Transverse colon (tissue), 3 donors: ENCODE results near the gene GINS1.

ENCODE experiments used
- POLR2A ChIP-seq: fragments of 450-650 bp; IDR thresholded peaks from one replicate; pipeline ENCODE4 v1.6.1; 2016; ENCODE audit warnings: antibody characterized with exemption, mild to moderate bottlenecking, moderate library complexity
- TF ChIP-seq, protein P1 (sequence below), 5 experiments: fragments of 200-600 bp in 3 of 5; fragments of 450-650 bp in 2 of 5; sonication (generic) in 3 of 5; IDR thresholded peaks; 1 replicate in 2 of 5; 2 replicates in 3 of 5; pipeline ENCODE4 v1.5.1; 2016 to 2017; ENCODE audit warnings: antibody characterized with exemption in 5 of 5, inconsistent platforms in 3 of 5, mild to moderate bottlenecking in 2 of 5, moderate library complexity in 1 of 5

DNA sequence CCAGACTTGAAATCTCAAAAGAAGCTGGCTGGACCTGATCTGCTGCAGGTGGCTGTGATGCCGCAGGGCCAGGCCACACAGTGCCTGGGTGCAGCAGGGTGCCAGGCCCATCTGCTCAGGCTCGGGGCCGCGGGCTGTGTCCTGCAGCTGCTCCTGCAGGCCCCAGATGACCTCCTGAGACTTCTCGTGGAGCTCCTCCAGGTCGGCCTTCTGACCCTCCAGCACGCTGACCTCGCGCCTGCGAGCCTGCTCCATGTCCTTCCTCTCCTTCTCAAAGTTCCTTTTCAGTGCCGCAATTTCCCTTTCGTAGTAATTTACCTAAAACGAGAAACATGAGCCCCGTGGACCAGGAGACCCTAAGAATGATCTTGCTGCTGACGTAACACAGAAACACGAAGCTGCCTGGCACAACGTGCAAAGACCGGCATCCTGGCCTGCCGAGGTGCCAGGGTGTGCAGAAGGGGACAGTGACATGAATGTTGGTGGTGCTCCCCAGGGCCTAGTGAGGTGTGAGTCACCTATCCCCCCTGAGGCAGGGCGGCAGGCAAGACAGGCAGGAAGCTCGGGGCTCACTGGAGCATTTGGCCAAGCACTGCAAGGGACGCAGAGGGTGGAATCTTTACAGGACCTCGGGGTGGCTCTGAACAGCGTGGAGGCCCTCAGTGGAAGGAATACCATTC is 71.6 kb downstream of the GINS1 start:
- TF ChIP-seq, protein P1, sequence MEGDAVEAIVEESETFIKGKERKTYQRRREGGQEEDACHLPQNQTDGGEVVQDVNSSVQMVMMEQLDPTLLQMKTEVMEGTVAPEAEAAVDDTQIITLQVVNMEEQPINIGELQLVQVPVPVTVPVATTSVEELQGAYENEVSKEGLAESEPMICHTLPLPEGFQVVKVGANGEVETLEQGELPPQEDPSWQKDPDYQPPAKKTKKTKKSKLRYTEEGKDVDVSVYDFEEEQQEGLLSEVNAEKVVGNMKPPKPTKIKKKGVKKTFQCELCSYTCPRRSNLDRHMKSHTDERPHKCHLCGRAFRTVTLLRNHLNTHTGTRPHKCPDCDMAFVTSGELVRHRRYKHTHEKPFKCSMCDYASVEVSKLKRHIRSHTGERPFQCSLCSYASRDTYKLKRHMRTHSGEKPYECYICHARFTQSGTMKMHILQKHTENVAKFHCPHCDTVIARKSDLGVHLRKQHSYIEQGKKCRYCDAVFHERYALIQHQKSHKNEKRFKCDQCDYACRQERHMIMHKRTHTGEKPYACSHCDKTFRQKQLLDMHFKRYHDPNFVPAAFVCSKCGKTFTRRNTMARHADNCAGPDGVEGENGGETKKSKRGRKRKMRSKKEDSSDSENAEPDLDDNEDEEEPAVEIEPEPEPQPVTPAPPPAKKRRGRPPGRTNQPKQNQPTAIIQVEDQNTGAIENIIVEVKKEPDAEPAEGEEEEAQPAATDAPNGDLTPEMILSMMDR (IDR thresholded peaks at IDR 0.05) = no peak
- TF ChIP-seq POLR2A = no peak
